DOHH2 (cell line): ENCODE results near the gene SHCBP1L.

Experiments used
- H3F3A ChIP-seq: fragments of 200-600 bp; sonication (generic), shearing (Covaris generic); 2 replicates; pipeline ENCODE4 v1.6.0; 2016; ENCODE audit warnings: antibody characterized with exemption, mild to moderate bottlenecking; ENCODE audit not compliant: control insufficient read depth, insufficient read depth
- H3K27ac ChIP-seq: fragments of 200-600 bp; sonication (generic); 2 replicates; pipeline ENCODE4 v1.5.1; 2014; ENCODE audit warnings: low read depth, mild to moderate bottlenecking, low read length, moderate library complexity
- H3K27me3 ChIP-seq: fragments of 200-600 bp; sonication (generic); 2 replicates; pipeline ENCODE4 v1.6.1; 2014; ENCODE audit warnings: mild to moderate bottlenecking, low read length, mixed read lengths; ENCODE audit not compliant: control insufficient read depth
- H3K36me3 ChIP-seq: fragments of 200-600 bp; sonication (generic); 2 replicates; pipeline ENCODE4 v1.6.1; 2014; ENCODE audit warnings: mild to moderate bottlenecking, low read length, moderate library complexity, mixed read lengths; ENCODE audit not compliant: control insufficient read depth
- H3K4me1 ChIP-seq: fragments of 200-600 bp; sonication (generic); 2 replicates; pipeline ENCODE4 v1.6.1; 2014; ENCODE audit warnings: mild to moderate bottlenecking, low read length, mixed read lengths; ENCODE audit not compliant: control insufficient read depth
- H3K4me2 ChIP-seq: fragments of 200-600 bp; sonication (generic); 2 replicates; pipeline ENCODE4 v1.6.0; 2014; ENCODE audit warnings: mild to moderate bottlenecking, low read length, moderate library complexity
- H3K4me3 ChIP-seq: fragments of 200-600 bp; sonication (generic); 2 replicates; pipeline ENCODE4 v1.5.1; 2014; ENCODE audit warnings: mild to moderate bottlenecking, low read length, mixed read lengths
- H3K79me2 ChIP-seq: fragments of 200-600 bp; sonication (generic); 2 replicates; pipeline ENCODE4 v1.6.1; 2014; ENCODE audit warnings: mild to moderate bottlenecking, low read length, mixed read lengths; ENCODE audit not compliant: control insufficient read depth
- H3K9me2 ChIP-seq: fragments of 200-600 bp; sonication (generic); replicated peaks from 2 replicates; pipeline ENCODE4 v1.6.1; 2014; ENCODE audit warnings: mild to moderate bottlenecking, low read length, mixed read lengths; ENCODE audit not compliant: control insufficient read depth
- H3K9me3 ChIP-seq: fragments of 200-600 bp; sonication (generic); 2 replicates; pipeline ENCODE4 v1.6.1; 2014; ENCODE audit warnings: antibody characterized with exemption, low read length, mixed read lengths; ENCODE audit not compliant: control insufficient read depth, insufficient read depth
- H4K20me1 ChIP-seq: fragments of 200-600 bp; sonication (generic); 2 replicates; pipeline ENCODE4 v1.6.0; 2014; ENCODE audit warnings: low read depth, mild to moderate bottlenecking, antibody characterized with exemption, low read length, moderate library complexity; ENCODE audit not compliant: control insufficient read depth, insufficient read depth
- EZH2phosphoT487 ChIP-seq: fragments of 200-600 bp; sonication (generic); IDR thresholded peaks from 2 replicates; pipeline ENCODE4 v1.6.1; 2017; ENCODE audit warnings: borderline replicate concordance, mild to moderate bottlenecking, antibody characterized with exemption, low read length, moderate library complexity, mixed read lengths
- TF ChIP-seq, protein P1 (sequence below): fragments of 200-600 bp; sonication (generic); IDR thresholded peaks from one replicate; pipeline ENCODE4 v1.5.1; 2014; ENCODE audit warnings: antibody characterized with exemption, mild to moderate bottlenecking, low read depth, low read length; ENCODE audit not compliant: poor library complexity, severe bottlenecking

The SHCBP1L gene

DNA sequence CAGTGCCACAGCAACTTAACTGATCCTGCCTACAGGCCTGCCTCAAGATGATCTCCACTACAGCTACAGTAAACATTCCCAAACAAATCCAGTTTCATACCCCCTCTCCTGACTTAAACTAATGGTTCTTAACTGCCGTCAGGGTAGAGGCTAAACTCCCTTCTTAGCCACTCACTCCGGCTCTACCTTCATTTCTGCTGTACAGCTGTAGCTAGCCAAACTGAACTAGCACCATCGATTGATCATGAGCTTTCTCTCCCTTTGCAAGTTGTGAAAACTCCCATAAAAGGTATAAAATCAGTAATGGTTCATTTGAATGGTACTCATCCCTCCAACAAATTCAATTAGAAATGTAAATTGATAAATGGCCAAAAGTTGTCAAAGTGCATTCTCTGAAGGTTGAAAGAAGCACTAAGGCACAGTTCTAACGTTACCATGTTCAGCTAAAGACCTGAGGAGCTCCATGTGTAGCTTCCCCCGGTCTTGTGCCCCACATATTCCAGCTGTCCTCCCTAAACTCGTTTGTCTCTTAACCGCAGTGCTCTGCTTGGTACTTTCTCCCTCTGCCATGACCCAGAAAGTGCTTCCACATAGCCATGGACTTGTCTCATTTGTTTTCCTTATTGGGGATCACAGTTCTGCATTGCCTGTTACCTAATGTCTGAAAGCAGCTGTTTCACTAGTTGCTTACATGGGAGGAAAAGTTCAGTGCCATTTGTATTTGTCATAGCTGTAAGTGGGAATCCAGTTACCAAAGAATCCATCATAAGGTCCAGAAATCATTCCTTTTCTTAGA, 64.0 kb downstream of the SHCBP1L start:
- Histone ChIP-seq H3K9me2 (no peaks in the 10 kb centered on the region), H3K9me3 (no peaks in the 10 kb centered on the region), H3F3A (peaks cover 50% of the 10 kb centered on the region), H3K4me3 (no peak overlapping the region), H3K4me1 (no peaks in the 10 kb centered on the region), H4K20me1 (peaks cover 3% of the 10 kb centered on the region; the same call in 1 of the 2 replicates), H3K4me2 (no peak overlapping the region), H3K36me3 (peaks cover 53% of the 10 kb centered on the region), H3K79me2 (no peaks in the 10 kb centered on the region), H3K27ac (no peak overlapping the region), H3K27me3 (no peaks in the 10 kb centered on the region)
- TF ChIP-seq EZH2phosphoT487, result no peak
- TF ChIP-seq, protein P1, sequence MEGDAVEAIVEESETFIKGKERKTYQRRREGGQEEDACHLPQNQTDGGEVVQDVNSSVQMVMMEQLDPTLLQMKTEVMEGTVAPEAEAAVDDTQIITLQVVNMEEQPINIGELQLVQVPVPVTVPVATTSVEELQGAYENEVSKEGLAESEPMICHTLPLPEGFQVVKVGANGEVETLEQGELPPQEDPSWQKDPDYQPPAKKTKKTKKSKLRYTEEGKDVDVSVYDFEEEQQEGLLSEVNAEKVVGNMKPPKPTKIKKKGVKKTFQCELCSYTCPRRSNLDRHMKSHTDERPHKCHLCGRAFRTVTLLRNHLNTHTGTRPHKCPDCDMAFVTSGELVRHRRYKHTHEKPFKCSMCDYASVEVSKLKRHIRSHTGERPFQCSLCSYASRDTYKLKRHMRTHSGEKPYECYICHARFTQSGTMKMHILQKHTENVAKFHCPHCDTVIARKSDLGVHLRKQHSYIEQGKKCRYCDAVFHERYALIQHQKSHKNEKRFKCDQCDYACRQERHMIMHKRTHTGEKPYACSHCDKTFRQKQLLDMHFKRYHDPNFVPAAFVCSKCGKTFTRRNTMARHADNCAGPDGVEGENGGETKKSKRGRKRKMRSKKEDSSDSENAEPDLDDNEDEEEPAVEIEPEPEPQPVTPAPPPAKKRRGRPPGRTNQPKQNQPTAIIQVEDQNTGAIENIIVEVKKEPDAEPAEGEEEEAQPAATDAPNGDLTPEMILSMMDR, result no peak

DNA sequence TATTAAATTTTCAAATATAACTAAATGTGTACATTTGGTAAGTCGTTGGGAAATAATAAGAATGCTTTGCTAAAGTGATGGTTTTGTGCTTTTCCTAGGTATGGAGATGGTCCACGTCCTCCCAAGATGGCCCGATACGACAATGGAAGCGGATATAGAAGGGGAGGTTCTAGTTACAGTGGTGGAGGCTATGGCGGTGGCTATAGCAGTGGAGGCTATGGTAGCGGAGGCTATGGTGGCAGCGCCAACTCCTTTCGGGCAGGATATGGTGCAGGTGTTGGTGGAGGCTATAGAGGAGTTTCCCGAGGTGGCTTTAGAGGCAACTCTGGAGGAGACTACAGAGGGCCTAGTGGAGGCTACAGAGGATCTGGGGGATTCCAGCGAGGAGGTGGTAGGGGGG, 66.0 kb downstream of the SHCBP1L start:
- H3K9me3 ChIP-seq, result no peaks in the 10 kb centered on the region
- H3K79me2 ChIP-seq, result no peaks in the 10 kb centered on the region
- H3K4me3 ChIP-seq, result no peak overlapping the region
- no peak overlapping the region for H3K27ac ChIP-seq
- no peaks in the 10 kb centered on the region for H3K27me3 ChIP-seq
- no peak for TF ChIP-seq EZH2phosphoT487
- TF ChIP-seq, protein P1, result no peak
- H3K9me2 ChIP-seq, result no peaks in the 10 kb centered on the region
- peaks cover 71% of the 10 kb centered on the region for H3K36me3 ChIP-seq
- peaks cover 3% of the 10 kb centered on the region; the same call in 1 of the 2 replicates for H4K20me1 ChIP-seq
- peaks cover 50% of the 10 kb centered on the region for H3F3A ChIP-seq
- no peaks in the 10 kb centered on the region for H3K4me1 ChIP-seq
- H3K4me2 ChIP-seq, result no peak overlapping the region

DNA sequence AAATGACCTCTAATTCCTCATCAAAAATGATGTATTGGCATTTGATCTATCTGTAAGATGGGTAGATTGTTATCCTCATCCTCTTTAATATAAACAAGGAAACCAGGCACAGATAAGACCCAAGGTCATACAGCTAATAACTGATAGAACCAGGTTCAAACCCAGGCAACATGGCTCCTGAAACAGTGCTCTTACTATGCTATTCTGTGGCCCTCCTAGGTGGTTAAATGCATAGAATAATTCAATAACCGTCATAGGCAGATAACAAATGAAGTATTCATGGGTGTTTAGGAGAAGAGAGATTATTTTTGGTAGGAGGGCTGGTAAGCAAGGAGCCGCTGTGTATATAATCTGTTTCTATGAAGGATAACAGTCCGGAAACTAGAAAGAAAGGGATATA, 67.4 kb downstream of the SHCBP1L start:
- Histone ChIP-seq H4K20me1 (peaks cover 3% of the 10 kb centered on the region), H3K36me3 (peaks cover 85% of the 10 kb centered on the region), H3K27me3 (no peaks in the 10 kb centered on the region), H3K9me3 (no peaks in the 10 kb centered on the region), H3K79me2 (no peaks in the 10 kb centered on the region), H3F3A (peaks cover 59% of the 10 kb centered on the region), H3K4me1 (no peaks in the 10 kb centered on the region), H3K4me2 (no peak overlapping the region), H3K27ac (no peak overlapping the region), H3K9me2 (no peaks in the 10 kb centered on the region), H3K4me3 (no peak overlapping the region)
- no peak for TF ChIP-seq EZH2phosphoT487
- TF ChIP-seq, protein P1, result no peak
